ENCODE data around the gene KCTD5. TPM values are rescaled to one million over a fixed set of nuclear protein-coding genes. Genes with fewer than 3 reads are reported as not detected.

The KCTD5 gene
- total RNA-seq, 1 experiment from 2014 or later, result 42.1 TPM

DNA sequence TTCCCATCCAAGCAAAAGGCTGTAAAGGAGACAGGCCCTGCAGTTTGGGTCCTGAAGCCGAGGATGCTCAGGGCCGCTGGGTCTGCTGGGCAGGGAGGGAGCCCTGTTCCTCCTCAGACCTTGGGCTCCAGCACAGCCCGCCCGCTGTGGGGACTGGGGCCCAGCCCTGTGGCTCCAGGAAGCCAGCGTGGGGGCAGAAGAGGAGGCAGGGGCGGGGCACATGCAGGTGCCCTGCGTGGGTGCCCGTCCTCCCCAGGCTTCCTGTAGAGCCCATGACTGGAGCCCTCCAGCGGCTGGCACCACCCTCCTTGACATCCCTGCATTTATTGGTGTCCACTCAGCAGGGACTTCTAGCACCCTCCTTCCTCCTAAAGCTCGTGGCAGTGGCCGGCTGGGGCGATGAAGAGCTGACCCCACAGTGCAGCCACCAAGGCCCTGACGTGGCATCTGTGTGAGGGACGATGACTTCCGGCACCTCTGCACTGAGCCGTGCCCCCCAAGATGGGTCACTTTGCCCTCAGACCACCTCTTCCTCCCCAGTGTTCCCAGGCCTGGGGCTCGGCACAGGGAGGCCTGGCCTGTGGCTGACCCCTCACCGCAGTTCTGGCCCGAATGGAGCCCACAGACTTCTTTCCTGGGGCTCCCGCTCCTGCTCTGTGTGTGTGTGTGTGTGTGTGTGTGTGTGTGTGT lies 27.8 kb downstream of the KCTD5 start:
- ATAC-seq, result no peak
- TF ChIP-seq CBX3 (IDR thresholded peaks at IDR 0.05; ENCODE audit: low read depth) (no peak), POLR2AphosphoS5 (IDR thresholded peaks at IDR 0.05; ENCODE audit: low read depth, low read length) (no peak), RAD21 (IDR thresholded peaks at IDR 0.05; ENCODE audit: low read depth) (no peak), ZNF274 (IDR thresholded peaks at IDR 0.05; ENCODE audit: low read depth, low read length) (no peak), EZH2phosphoT487 (IDR thresholded peaks at IDR 0.05; ENCODE audit: borderline replicate concordance) (no peak), ZFX (IDR thresholded peaks at IDR 0.05) (no peak), TCF7L2 (IDR thresholded peaks at IDR 0.05; ENCODE audit: borderline replicate concordance, extremely low read depth, insufficient read depth, insufficient read length) (no peak), EZH2 (IDR thresholded peaks at IDR 0.05) (no peak), FOSL1 (IDR thresholded peaks at IDR 0.05; ENCODE audit: low read depth) (no peak), JUND (IDR thresholded peaks at IDR 0.05) (no peak), SP1 (IDR thresholded peaks at IDR 0.05; ENCODE audit: low read depth) (no peak), CEBPB (IDR thresholded peaks at IDR 0.05; ENCODE audit: low read depth) (no peak), EGR1 (IDR thresholded peaks at IDR 0.05; ENCODE audit: low read depth) (no peak), SIN3A (IDR thresholded peaks at IDR 0.05; ENCODE audit: low read depth) (no peak), SRF (IDR thresholded peaks at IDR 0.05; ENCODE audit: low read depth) (no peak)
- TF ChIP-seq, protein P1, sequence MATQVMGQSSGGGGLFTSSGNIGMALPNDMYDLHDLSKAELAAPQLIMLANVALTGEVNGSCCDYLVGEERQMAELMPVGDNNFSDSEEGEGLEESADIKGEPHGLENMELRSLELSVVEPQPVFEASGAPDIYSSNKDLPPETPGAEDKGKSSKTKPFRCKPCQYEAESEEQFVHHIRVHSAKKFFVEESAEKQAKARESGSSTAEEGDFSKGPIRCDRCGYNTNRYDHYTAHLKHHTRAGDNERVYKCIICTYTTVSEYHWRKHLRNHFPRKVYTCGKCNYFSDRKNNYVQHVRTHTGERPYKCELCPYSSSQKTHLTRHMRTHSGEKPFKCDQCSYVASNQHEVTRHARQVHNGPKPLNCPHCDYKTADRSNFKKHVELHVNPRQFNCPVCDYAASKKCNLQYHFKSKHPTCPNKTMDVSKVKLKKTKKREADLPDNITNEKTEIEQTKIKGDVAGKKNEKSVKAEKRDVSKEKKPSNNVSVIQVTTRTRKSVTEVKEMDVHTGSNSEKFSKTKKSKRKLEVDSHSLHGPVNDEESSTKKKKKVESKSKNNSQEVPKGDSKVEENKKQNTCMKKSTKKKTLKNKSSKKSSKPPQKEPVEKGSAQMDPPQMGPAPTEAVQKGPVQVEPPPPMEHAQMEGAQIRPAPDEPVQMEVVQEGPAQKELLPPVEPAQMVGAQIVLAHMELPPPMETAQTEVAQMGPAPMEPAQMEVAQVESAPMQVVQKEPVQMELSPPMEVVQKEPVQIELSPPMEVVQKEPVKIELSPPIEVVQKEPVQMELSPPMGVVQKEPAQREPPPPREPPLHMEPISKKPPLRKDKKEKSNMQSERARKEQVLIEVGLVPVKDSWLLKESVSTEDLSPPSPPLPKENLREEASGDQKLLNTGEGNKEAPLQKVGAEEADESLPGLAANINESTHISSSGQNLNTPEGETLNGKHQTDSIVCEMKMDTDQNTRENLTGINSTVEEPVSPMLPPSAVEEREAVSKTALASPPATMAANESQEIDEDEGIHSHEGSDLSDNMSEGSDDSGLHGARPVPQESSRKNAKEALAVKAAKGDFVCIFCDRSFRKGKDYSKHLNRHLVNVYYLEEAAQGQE (IDR thresholded peaks at IDR 0.05; ENCODE audit: low read depth), result no peak
- TF ChIP-seq, protein P2, sequence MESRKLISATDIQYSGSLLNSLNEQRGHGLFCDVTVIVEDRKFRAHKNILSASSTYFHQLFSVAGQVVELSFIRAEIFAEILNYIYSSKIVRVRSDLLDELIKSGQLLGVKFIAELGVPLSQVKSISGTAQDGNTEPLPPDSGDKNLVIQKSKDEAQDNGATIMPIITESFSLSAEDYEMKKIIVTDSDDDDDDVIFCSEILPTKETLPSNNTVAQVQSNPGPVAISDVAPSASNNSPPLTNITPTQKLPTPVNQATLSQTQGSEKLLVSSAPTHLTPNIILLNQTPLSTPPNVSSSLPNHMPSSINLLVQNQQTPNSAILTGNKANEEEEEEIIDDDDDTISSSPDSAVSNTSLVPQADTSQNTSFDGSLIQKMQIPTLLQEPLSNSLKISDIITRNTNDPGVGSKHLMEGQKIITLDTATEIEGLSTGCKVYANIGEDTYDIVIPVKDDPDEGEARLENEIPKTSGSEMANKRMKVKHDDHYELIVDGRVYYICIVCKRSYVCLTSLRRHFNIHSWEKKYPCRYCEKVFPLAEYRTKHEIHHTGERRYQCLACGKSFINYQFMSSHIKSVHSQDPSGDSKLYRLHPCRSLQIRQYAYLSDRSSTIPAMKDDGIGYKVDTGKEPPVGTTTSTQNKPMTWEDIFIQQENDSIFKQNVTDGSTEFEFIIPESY (IDR thresholded peaks at IDR 0.05; ENCODE audit: extremely low read depth, insufficient replicate concordance, low read length), result no peak
- TF ChIP-seq, protein P3, sequence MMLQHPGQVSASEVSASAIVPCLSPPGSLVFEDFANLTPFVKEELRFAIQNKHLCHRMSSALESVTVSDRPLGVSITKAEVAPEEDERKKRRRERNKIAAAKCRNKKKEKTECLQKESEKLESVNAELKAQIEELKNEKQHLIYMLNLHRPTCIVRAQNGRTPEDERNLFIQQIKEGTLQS (IDR thresholded peaks at IDR 0.05), result no peak
- TF ChIP-seq, protein P4, sequence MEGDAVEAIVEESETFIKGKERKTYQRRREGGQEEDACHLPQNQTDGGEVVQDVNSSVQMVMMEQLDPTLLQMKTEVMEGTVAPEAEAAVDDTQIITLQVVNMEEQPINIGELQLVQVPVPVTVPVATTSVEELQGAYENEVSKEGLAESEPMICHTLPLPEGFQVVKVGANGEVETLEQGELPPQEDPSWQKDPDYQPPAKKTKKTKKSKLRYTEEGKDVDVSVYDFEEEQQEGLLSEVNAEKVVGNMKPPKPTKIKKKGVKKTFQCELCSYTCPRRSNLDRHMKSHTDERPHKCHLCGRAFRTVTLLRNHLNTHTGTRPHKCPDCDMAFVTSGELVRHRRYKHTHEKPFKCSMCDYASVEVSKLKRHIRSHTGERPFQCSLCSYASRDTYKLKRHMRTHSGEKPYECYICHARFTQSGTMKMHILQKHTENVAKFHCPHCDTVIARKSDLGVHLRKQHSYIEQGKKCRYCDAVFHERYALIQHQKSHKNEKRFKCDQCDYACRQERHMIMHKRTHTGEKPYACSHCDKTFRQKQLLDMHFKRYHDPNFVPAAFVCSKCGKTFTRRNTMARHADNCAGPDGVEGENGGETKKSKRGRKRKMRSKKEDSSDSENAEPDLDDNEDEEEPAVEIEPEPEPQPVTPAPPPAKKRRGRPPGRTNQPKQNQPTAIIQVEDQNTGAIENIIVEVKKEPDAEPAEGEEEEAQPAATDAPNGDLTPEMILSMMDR (IDR thresholded peaks at IDR 0.05 in 2 of 3, conservative IDR thresholded peaks at IDR 0.05 in 1 of 3; ENCODE audit: borderline replicate concordance in 1 of 3, insufficient read depth in 1 of 3, low read depth in 2 of 3, low read length in 2 of 3), result no peak
- Histone ChIP-seq H3K9me2 (ENCODE audit: insufficient read depth) (no peaks in the 10 kb centered on the region), H3K27me3 (ENCODE audit: insufficient read depth, low read length) (no peaks in the 10 kb centered on the region), H3K9ac (ENCODE audit: low read length) (no peak overlapping the region), H3K27ac (ENCODE audit: low read depth, low read length) (no peak overlapping the region), H3K4me2 (ENCODE audit: low read length) (no peak overlapping the region), H2AFZ (ENCODE audit: low read depth, low read length, poor library complexity, severe bottlenecking) (no peak overlapping the region), H3K79me2 (ENCODE audit: insufficient read depth, low read length) (no peaks in the 10 kb centered on the region), H3K4me1 (ENCODE audit: control insufficient read depth in 1 of 2, insufficient read depth in 2 of 2, low read length in 2 of 2) (no peaks in the 10 kb centered on the region), H3K9me3 (ENCODE audit: control insufficient read depth in 1 of 2, insufficient read depth in 1 of 2, low read depth in 1 of 2, low read length in 2 of 2) (no peaks in the 10 kb centered on the region), H4K20me1 (ENCODE audit: insufficient read depth) (no peaks in the 10 kb centered on the region), H3K36me3 (ENCODE audit: control insufficient read depth in 1 of 2, insufficient read depth in 2 of 2, low read length in 2 of 2) (peaks cover 3 to 4% of the 10 kb centered on the region in 2 experiments; a peak in 1 of 4 replicates), H3K4me3 (replicated peaks in 1 of 2; ENCODE audit: low read depth in 1 of 2, low read length in 2 of 2) (no peak overlapping the region)
- RAD21 ChIA-PET (ENCODE audit: low non-redundant PET in 1 of 2, low total read pairs in 2 of 2, uncharacterized antibody in 2 of 2, unreplicated experiment in 2 of 2), result no interaction called here
- intact Hi-C loops (cut with micrococcal nuclease), result no loop called here
- no TSS peak for BruUV-seq (replicated peaks)
- POLR2A ChIA-PET, result no interaction called here
- CTCF ChIA-PET, result no interaction called here
- DNase-seq (ENCODE audit: low read depth, low spot score), result no peak
